ENCODE measurements around the gene LSP1.

Gene LSP1

GRCh38 chr11:1848640-1849430 lies 4.0 kb upstream of the LSP1 start:
- no peak for DNase-seq (ENCODE audit: low spot score)

- no peak for DNase-seq (ENCODE audit: low spot score)
These were observed 1.3 kb upstream of the LSP1 start for GRCh38 chr11:1851468-1852180.

- no peak for DNase-seq (ENCODE audit: low spot score)
These were observed 510 bp upstream of the LSP1 start for GRCh38 chr11:1852271-1852876.

- no peak for DNase-seq (ENCODE audit: low spot score)
These were observed 670 bp downstream of the LSP1 start for GRCh38 chr11:1853376-1854131.

- DNase-seq (ENCODE audit: low spot score), result no peak
These were observed 1.5 kb downstream of the LSP1 start for GRCh38 chr11:1854132-1854948.

GRCh38 chr11:1854949-1855885 lies 2.3 kb downstream of the LSP1 start:
- DNase-seq (ENCODE audit: low spot score), result no peak

- DNase-seq (ENCODE audit: low spot score), result no peak
These were observed 3.0 kb downstream of the LSP1 start for GRCh38 chr11:1855886-1856265.

- no peak for DNase-seq (ENCODE audit: low spot score)
These were observed 3.6 kb downstream of the LSP1 start for GRCh38 chr11:1856306-1857005.

GRCh38 chr11:1857064-1857463 lies 4.2 kb downstream of the LSP1 start:
- DNase-seq (ENCODE audit: low spot score), result no peak

GRCh38 chr11:1858154-1858553 lies 5.3 kb downstream of the LSP1 start:
- DNase-seq (ENCODE audit: low spot score), result no peak

- no peak for DNase-seq (ENCODE audit: low spot score)
These were observed 5.7 kb downstream of the LSP1 start for GRCh38 chr11:1858576-1858975.

GRCh38 chr11:1859004-1859403 lies 6.1 kb downstream of the LSP1 start:
- no peak for DNase-seq (ENCODE audit: low spot score)

- DNase-seq (ENCODE audit: low spot score), result no peak
These were observed 7.2 kb downstream of the LSP1 start for GRCh38 chr11:1860108-1860507.

- DNase-seq (ENCODE audit: low spot score), result no peak
These were observed 8.8 kb downstream of the LSP1 start for GRCh38 chr11:1861435-1862411.

- DNase-seq (ENCODE audit: low spot score), result no peak
These were observed 9.9 kb downstream of the LSP1 start for GRCh38 chr11:1862588-1863351.

GRCh38 chr11:1863352-1864216 lies 10.7 kb downstream of the LSP1 start:
- DNase-seq (ENCODE audit: low spot score), result peak; percentile 75

- no peak for DNase-seq (ENCODE audit: low spot score)
These were observed 11.3 kb downstream of the LSP1 start for GRCh38 chr11:1864231-1864630.
